Measurements from ENCODE around the gene C11orf52. TPM values are rescaled to one million over a fixed set of nuclear protein-coding genes. Genes with fewer than 3 reads are reported as not detected.
A peak's percentile ranks its signal among the peaks of the same experiment; 100 is the strongest.

C11orf52 gene
- total and polyA plus RNA-seq, 2 of the 13 experiments (the other 11 are each of a cell fraction or from before 2014, with no cell fraction given): 7.4 to 11.0 TPM

- Histone ChIP-seq H3K4me3 (replicated peaks in 1 of 3; ENCODE audit: insufficient read depth in 1 of 3, low read depth in 2 of 3, low read length in 3 of 3) (no peak overlapping the region), H3K4me1 (ENCODE audit: insufficient read depth, low read length) (peaks cover 51% of the 10 kb centered on the region), H3K4me2 (ENCODE audit: low read depth, low read length) (no peak overlapping the region), H3K79me2 (ENCODE audit: insufficient read depth, low read length) (peaks cover 7% of the 10 kb centered on the region), H2AFZ (ENCODE audit: low read length) (no peak overlapping the region), H3K9me3 (ENCODE audit: low read length) (no peaks in the 10 kb centered on the region), H3K36me3 (replicated peaks in 1 of 2; ENCODE audit: control insufficient read depth in 1 of 2, insufficient read depth in 2 of 2, low read length in 2 of 2) (0 out of 5 replicates have a peak, but pooled peaks cover 0 to 8% of the 10 kb centered on the region in 2 experiments), H3K27ac (ENCODE audit: extremely low read length, insufficient read depth, low read length) (peak overlapping the region; percentile 19), H3K27me3 (ENCODE audit: control insufficient read depth in 1 of 2, insufficient read depth in 2 of 2, low read length in 2 of 2) (no peaks in the 10 kb centered on the region), H4K20me1 (ENCODE audit: insufficient read depth, low read length) (no peaks in the 10 kb centered on the region; the same call in 1 of the 2 replicates), H3K9ac (ENCODE audit: insufficient read depth, low read depth, low read length) (no peak overlapping the region)
- POLR2A ChIA-PET: interaction anchor here (1.0 to 2.0 kb wide), 2 partner anchors 9 to 39 kb away, joined by 4 to 11 read pairs; no protein-coding TSS in a partner anchor
- in situ Hi-C loops (cut with HindIII; ENCODE audit: extremely low pct_ligation_motif_present, low pct_unique_long_range_greater_than_20kb): no loop called here
- TF ChIP-seq CEBPG (CRISPR knock-in tag; IDR thresholded peaks at IDR 0.05) (0 out of 2 replicates have a peak, but pooled peaks have one; percentile 30), FOXO1 (CRISPR knock-in tag; IDR thresholded peaks at IDR 0.05) (no peak), CEBPB (IDR thresholded peaks at IDR 0.05; ENCODE audit: borderline replicate concordance, low read depth, low read length) (peak; percentile 31; the same call in 1 of the 2 replicates)
- peak; percentile 29 for DNase-seq (ENCODE audit: low spot score)
- intact Hi-C loops (cut with micrococcal nuclease; ENCODE audit: unreplicated experiment): no loop called here
- CTCF ChIA-PET (ENCODE audit: low intra/inter-chr PET ratio, low total read pairs): no interaction called here
- WGBS (ENCODE audit: low lambda C conversion rate): 80% methylated on average over 3 of the region's 3 CpGs
- BruUV-seq (replicated peaks): no TSS peak
- ATAC-seq: no peak
- no peak for FAIRE-seq
Measured at GRCh38 chr11:111944139-111944538, 25.4 kb downstream of the C11orf52 start.

- H3K27ac ChIP-seq (ENCODE audit: extremely low read length, insufficient read depth, low read length): no peak overlapping the region
- intact Hi-C loops (cut with micrococcal nuclease; ENCODE audit: unreplicated experiment): no loop called here
- BruUV-seq (replicated peaks): no TSS peak
- no peaks in the 10 kb centered on the region for H3K27me3 ChIP-seq (ENCODE audit: control insufficient read depth in 1 of 2, insufficient read depth in 2 of 2, low read length in 2 of 2)
- WGBS (ENCODE audit: low lambda C conversion rate): 91% methylated on average over 5 of the region's 5 CpGs
- H3K9ac ChIP-seq (ENCODE audit: insufficient read depth, low read depth, low read length): no peak overlapping the region
- no peak for ATAC-seq
- H2AFZ ChIP-seq (ENCODE audit: low read length): no peak overlapping the region
- H3K79me2 ChIP-seq (ENCODE audit: insufficient read depth, low read length): peaks cover 7% of the 10 kb centered on the region
- DNase-seq (ENCODE audit: low spot score): no peak
- H4K20me1 ChIP-seq (ENCODE audit: insufficient read depth, low read length): no peaks in the 10 kb centered on the region
- H3K4me2 ChIP-seq (ENCODE audit: low read depth, low read length): no peak overlapping the region
- ChIA-PET CTCF (ENCODE audit: low intra/inter-chr PET ratio, low total read pairs) (no interaction called here), POLR2A (interaction anchor here (1.0 to 2.0 kb wide), 2 partner anchors 10 to 39 kb away, joined by 4 to 11 read pairs; no protein-coding TSS in a partner anchor)
- H3K4me3 ChIP-seq (replicated peaks in 1 of 3; ENCODE audit: insufficient read depth in 1 of 3, low read depth in 2 of 3, low read length in 3 of 3): no peak overlapping the region
- no peaks in the 10 kb centered on the region for H3K9me3 ChIP-seq (ENCODE audit: low read length)
- in situ Hi-C loops (cut with HindIII; ENCODE audit: extremely low pct_ligation_motif_present, low pct_unique_long_range_greater_than_20kb): no loop called here
- no peak for FAIRE-seq
- 0 out of 5 replicates have a peak, but pooled peaks cover 0 to 8% of the 10 kb centered on the region in 2 experiments for H3K36me3 ChIP-seq (replicated peaks in 1 of 2; ENCODE audit: control insufficient read depth in 1 of 2, insufficient read depth in 2 of 2, low read length in 2 of 2)
- peaks cover 45% of the 10 kb centered on the region for H3K4me1 ChIP-seq (ENCODE audit: insufficient read depth, low read length)
- TF ChIP-seq ZGPAT (CRISPR knock-in tag; IDR thresholded peaks at IDR 0.05): no peak
- TF ChIP-seq ZNF12 (CRISPR knock-in tag; IDR thresholded peaks at IDR 0.05): no peak
- no peak for TF ChIP-seq GATAD1 (CRISPR knock-in tag; IDR thresholded peaks at IDR 0.05)
- TF ChIP-seq MIER3 (CRISPR knock-in tag; IDR thresholded peaks at IDR 0.05; ENCODE audit: borderline replicate concordance): no peak
- TF ChIP-seq GPBP1L1 (CRISPR knock-in tag; IDR thresholded peaks at IDR 0.05): no peak
- TF ChIP-seq SNAPC4 (CRISPR knock-in tag; IDR thresholded peaks at IDR 0.05): no peak
- TF ChIP-seq JUNB (CRISPR knock-in tag; IDR thresholded peaks at IDR 0.05; ENCODE audit: borderline replicate concordance): no peak
- TF ChIP-seq KMT2A (CRISPR knock-in tag; IDR thresholded peaks at IDR 0.05): no peak
Measured at GRCh38 chr11:111944651-111945051, 25.9 kb downstream of the C11orf52 start.
